Measurements from ENCODE around the gene ST13. TPM values are rescaled to one million over a fixed set of nuclear protein-coding genes. Genes with fewer than 3 reads are reported as not detected.

Gene ST13
- polyA plus RNA-seq, 1 donor (not counting 4 experiments of a cell fraction or from before 2014, with no cell fraction given), result 185 TPM

DNA sequence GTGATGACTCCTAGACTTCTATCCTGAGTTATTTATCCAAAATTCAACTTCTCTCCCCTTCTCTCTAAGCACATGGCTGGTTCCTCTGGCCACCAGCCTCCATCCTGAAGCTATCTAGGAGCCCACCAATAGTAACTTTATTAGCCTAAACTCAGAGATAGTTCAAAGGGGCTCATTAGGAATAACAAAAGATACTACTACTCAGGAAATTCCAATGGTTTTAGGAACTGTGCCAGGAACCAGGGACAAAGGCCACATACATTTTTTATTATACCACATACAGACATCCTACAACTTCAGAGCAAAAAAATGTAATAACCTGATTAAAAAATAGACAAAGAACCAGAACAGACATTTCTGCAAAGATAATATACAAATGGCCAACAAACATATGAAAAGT is 65.2 kb downstream of the ST13 start:
- peaks cover 6 to 12% of the 10 kb centered on the region in 2 experiments for H3K36me3 ChIP-seq (ENCODE audit: control insufficient read depth in 2 of 2, extremely low read depth in 1 of 2, insufficient read depth in 2 of 2, low read length in 2 of 2)
- TF ChIP-seq CTCF (optimal IDR thresholded peaks at IDR 0.05 in 1 of 3, IDR thresholded peaks at IDR 0.05 in 1 of 3, conservative IDR thresholded peaks at IDR 0.05 in 1 of 3; ENCODE audit: extremely low read depth in 1 of 3, insufficient read depth in 2 of 3, low read length in 3 of 3), result no peak
- no peak for TF ChIP-seq EZH2 (IDR thresholded peaks at IDR 0.05; ENCODE audit: low read length)
- H4K20me1 ChIP-seq (ENCODE audit: control insufficient read depth, extremely low read depth, insufficient read depth, low read length), result no peaks in the 10 kb centered on the region
- H3K9me1 ChIP-seq (ENCODE audit: control insufficient read depth, extremely low read depth, insufficient read depth, low read length), result no peaks in the 10 kb centered on the region
- H3K9ac ChIP-seq (ENCODE audit: control insufficient read depth, extremely low read depth, insufficient read depth, low read length), result no peak overlapping the region
- no peaks in the 10 kb centered on the region for H3K27me3 ChIP-seq (ENCODE audit: control insufficient read depth, extremely low read depth, insufficient read depth, low read length)
- FAIRE-seq, result no peak
- dilution Hi-C loops (cut with MboI; ENCODE audit: extremely low pct_ligation_motif_present, low sequenced_read_pairs), result no loop called here
- H3K27ac ChIP-seq (ENCODE audit: control insufficient read depth, insufficient read depth, low read length), result no peak overlapping the region
- H3K9me3 ChIP-seq (ENCODE audit: control insufficient read depth, low read depth, low read length), result no peaks in the 10 kb centered on the region
- H3K4me2 ChIP-seq (ENCODE audit: control insufficient read depth, extremely low read depth, insufficient read depth, low read depth, low read length), result no peak overlapping the region
- no peak overlapping the region for H3K4me3 ChIP-seq (ENCODE audit: control insufficient read depth in 2 of 3, extremely low read depth in 1 of 3, insufficient read depth in 2 of 3, low read depth in 1 of 3, low read length in 3 of 3)
- no peak for DNase-seq (ENCODE audit: low read depth, low spot score)
- no peaks in the 10 kb centered on the region for H3K79me2 ChIP-seq (ENCODE audit: control insufficient read depth, insufficient read depth, low read length)
- no peak overlapping the region for H2AFZ ChIP-seq (ENCODE audit: control insufficient read depth, low read length)
- H3K4me1 ChIP-seq (ENCODE audit: control insufficient read depth, extremely low read depth, insufficient read depth, low read length), result peaks cover 5% of the 10 kb centered on the region

- H3K4me2 ChIP-seq (ENCODE audit: control insufficient read depth, extremely low read depth, insufficient read depth, low read depth, low read length), result no peak overlapping the region
- no peak overlapping the region for H3K27ac ChIP-seq (ENCODE audit: control insufficient read depth, insufficient read depth, low read length)
- no peak overlapping the region for H2AFZ ChIP-seq (ENCODE audit: control insufficient read depth, low read length)
- no peaks in the 10 kb centered on the region for H3K27me3 ChIP-seq (ENCODE audit: control insufficient read depth, extremely low read depth, insufficient read depth, low read length)
- no peak overlapping the region for H3K9ac ChIP-seq (ENCODE audit: control insufficient read depth, extremely low read depth, insufficient read depth, low read length)
- no peak overlapping the region for H3K4me3 ChIP-seq (ENCODE audit: control insufficient read depth in 2 of 3, extremely low read depth in 1 of 3, insufficient read depth in 2 of 3, low read depth in 1 of 3, low read length in 3 of 3)
- no peaks in the 10 kb centered on the region for H4K20me1 ChIP-seq (ENCODE audit: control insufficient read depth, extremely low read depth, insufficient read depth, low read length)
- no peaks in the 10 kb centered on the region for H3K79me2 ChIP-seq (ENCODE audit: control insufficient read depth, insufficient read depth, low read length)
- TF ChIP-seq CTCF (optimal IDR thresholded peaks at IDR 0.05 in 1 of 3, IDR thresholded peaks at IDR 0.05 in 1 of 3, conservative IDR thresholded peaks at IDR 0.05 in 1 of 3; ENCODE audit: extremely low read depth in 1 of 3, insufficient read depth in 2 of 3, low read length in 3 of 3) (no peak), EZH2 (IDR thresholded peaks at IDR 0.05; ENCODE audit: low read length) (no peak)
- no peaks in the 10 kb centered on the region for H3K9me3 ChIP-seq (ENCODE audit: control insufficient read depth, low read depth, low read length)
- DNase-seq (ENCODE audit: low read depth, low spot score) (no peak), FAIRE-seq (no peak)
- dilution Hi-C loops (cut with MboI; ENCODE audit: extremely low pct_ligation_motif_present, low sequenced_read_pairs), result no loop called here
- H3K36me3 ChIP-seq (ENCODE audit: control insufficient read depth in 2 of 2, extremely low read depth in 1 of 2, insufficient read depth in 2 of 2, low read length in 2 of 2), result peaks cover 4 to 15% of the 10 kb centered on the region in 2 experiments
- H3K9me1 ChIP-seq (ENCODE audit: control insufficient read depth, extremely low read depth, insufficient read depth, low read length), result no peaks in the 10 kb centered on the region
- peaks cover 15% of the 10 kb centered on the region for H3K4me1 ChIP-seq (ENCODE audit: control insufficient read depth, extremely low read depth, insufficient read depth, low read length)
Observed at GRCh38 chr22:40789131-40789530, 67.3 kb downstream of the ST13 start.
